ENCODE measurements around the gene IL22RA2. TPM values are rescaled to one million over a fixed set of nuclear protein-coding genes. Genes with fewer than 3 reads are reported as not detected.
"Not testable (repeated sequence)": the region's sequence is repeated elsewhere in the genome, so short reads cannot be mapped to it uniquely, and the experiment has no call there.

Gene IL22RA2
- total RNA-seq, 1 experiment from 2014 or later: not detected

DNA sequence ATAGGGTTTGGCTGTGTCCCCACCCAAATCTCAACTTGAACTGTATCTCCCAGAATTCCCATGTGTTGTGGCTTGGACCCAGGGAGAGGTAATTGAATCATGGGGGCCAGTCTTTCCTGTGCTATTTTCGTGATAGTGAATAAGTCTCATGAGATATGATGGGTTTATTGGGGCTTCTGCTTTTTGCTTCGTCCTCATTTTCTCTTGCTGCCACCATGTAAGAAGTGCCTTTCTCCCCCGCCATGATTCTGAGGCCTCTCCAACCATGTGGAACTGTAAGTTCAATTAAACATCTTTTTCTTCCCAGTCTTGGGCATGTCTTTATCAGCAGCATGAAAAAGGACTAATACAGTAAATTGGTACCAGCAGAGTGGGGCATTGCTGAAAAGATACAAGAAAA, 34.0 kb upstream of the IL22RA2 start:
- H3K79me2 ChIP-seq (ENCODE audit: low read length): peaks cover 63% of the 10 kb centered on the region
- H3K9me2 ChIP-seq (replicated peaks; ENCODE audit: insufficient read depth, low read length); H3K9me3 ChIP-seq (ENCODE audit: low read length); H3K4me3 ChIP-seq (ENCODE audit: low read length); H3K9ac ChIP-seq (ENCODE audit: low read length); H4K20me1 ChIP-seq (ENCODE audit: insufficient read depth, low read depth, low read length); H3K27ac ChIP-seq (ENCODE audit: low read length); H3K4me1 ChIP-seq (ENCODE audit: low read length); DNase-seq; H2AFZ ChIP-seq (ENCODE audit: low read length); H3K27me3 ChIP-seq (ENCODE audit: low read length); H3K4me2 ChIP-seq (ENCODE audit: low read depth, low read length, poor library complexity, severe bottlenecking): not testable (repeated sequence)
- H3K36me3 ChIP-seq (ENCODE audit: insufficient read depth, low read length): peaks cover 60% of the 10 kb centered on the region

GRCh38 chr6:137206577-137206976, 33.1 kb upstream of the IL22RA2 start:
- H3K4me2 ChIP-seq (ENCODE audit: low read depth, low read length, poor library complexity, severe bottlenecking): no peak overlapping the region
- H3K79me2 ChIP-seq (ENCODE audit: low read length): peaks cover 54% of the 10 kb centered on the region
- peak; percentile 50 for DNase-seq
- no peaks in the 10 kb centered on the region for H4K20me1 ChIP-seq (ENCODE audit: insufficient read depth, low read depth, low read length)
- no peak overlapping the region for H3K9ac ChIP-seq (ENCODE audit: low read length)
- no peaks in the 10 kb centered on the region for H3K27me3 ChIP-seq (ENCODE audit: low read length)
- no peaks in the 10 kb centered on the region for H3K9me2 ChIP-seq (replicated peaks; ENCODE audit: insufficient read depth, low read length)
- H3K9me3 ChIP-seq (ENCODE audit: low read length): no peaks in the 10 kb centered on the region; the same call in 1 of the 2 replicates
- no peak overlapping the region for H3K4me3 ChIP-seq (ENCODE audit: low read length)
- H3K36me3 ChIP-seq (ENCODE audit: insufficient read depth, low read length): peaks cover 65% of the 10 kb centered on the region
- H3K27ac ChIP-seq (ENCODE audit: low read length): peak overlapping the region; percentile 27
- H3K4me1 ChIP-seq (ENCODE audit: low read length): peaks cover 10% of the 10 kb centered on the region
- no peak overlapping the region for H2AFZ ChIP-seq (ENCODE audit: low read length)

DNA sequence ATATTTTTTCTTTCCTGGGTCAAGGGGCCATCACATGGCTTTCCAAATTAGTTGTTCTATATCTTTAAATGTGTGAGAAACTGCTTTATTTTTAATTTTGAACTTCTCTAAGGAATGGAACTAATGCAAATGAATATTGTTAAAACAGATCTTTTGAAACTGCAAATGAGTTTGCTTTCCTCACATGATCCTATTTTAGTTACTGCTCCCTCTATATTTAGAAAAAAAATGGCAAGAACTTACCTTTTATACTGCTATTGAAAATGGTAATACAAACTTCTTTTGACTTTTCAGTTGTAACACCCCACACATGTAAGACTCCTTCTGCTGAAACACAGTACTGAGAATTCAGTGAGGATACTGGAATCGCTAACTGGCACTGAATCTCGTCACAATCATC, 29.8 kb upstream of the IL22RA2 start:
- H3K27me3 ChIP-seq (ENCODE audit: low read length): no peaks in the 10 kb centered on the region
- H3K9me2 ChIP-seq (replicated peaks; ENCODE audit: insufficient read depth, low read length): no peaks in the 10 kb centered on the region
- H2AFZ ChIP-seq (ENCODE audit: low read length): no peak overlapping the region
- H3K36me3 ChIP-seq (ENCODE audit: insufficient read depth, low read length): peaks cover 71% of the 10 kb centered on the region
- no peaks in the 10 kb centered on the region; the same call in 1 of the 2 replicates for H3K9me3 ChIP-seq (ENCODE audit: low read length)
- DNase-seq: no peak
- H3K27ac ChIP-seq (ENCODE audit: low read length): no peak overlapping the region
- H3K4me2 ChIP-seq (ENCODE audit: low read depth, low read length, poor library complexity, severe bottlenecking): no peak overlapping the region
- peaks cover 10% of the 10 kb centered on the region for H3K4me1 ChIP-seq (ENCODE audit: low read length)
- no peak overlapping the region for H3K4me3 ChIP-seq (ENCODE audit: low read length)
- no peaks in the 10 kb centered on the region for H4K20me1 ChIP-seq (ENCODE audit: insufficient read depth, low read depth, low read length)
- H3K9ac ChIP-seq (ENCODE audit: low read length): no peak overlapping the region
- H3K79me2 ChIP-seq (ENCODE audit: low read length): peaks cover 22% of the 10 kb centered on the region

GRCh38 chr6:137202078-137202477, 28.6 kb upstream of the IL22RA2 start:
- H3K9me2 ChIP-seq (replicated peaks; ENCODE audit: insufficient read depth, low read length): no peaks in the 10 kb centered on the region
- no peak overlapping the region for H3K4me2 ChIP-seq (ENCODE audit: low read depth, low read length, poor library complexity, severe bottlenecking)
- no peaks in the 10 kb centered on the region for H3K27me3 ChIP-seq (ENCODE audit: low read length)
- H4K20me1 ChIP-seq (ENCODE audit: insufficient read depth, low read depth, low read length): no peaks in the 10 kb centered on the region
- no peaks in the 10 kb centered on the region for H3K9me3 ChIP-seq (ENCODE audit: low read length)
- H3K36me3 ChIP-seq (ENCODE audit: insufficient read depth, low read length): peaks cover 77% of the 10 kb centered on the region
- H3K4me1 ChIP-seq (ENCODE audit: low read length): peaks cover 7% of the 10 kb centered on the region
- DNase-seq: peak; percentile 68
- H3K79me2 ChIP-seq (ENCODE audit: low read length): peaks cover 10% of the 10 kb centered on the region
- H3K4me3 ChIP-seq (ENCODE audit: low read length): no peak overlapping the region
- H3K27ac ChIP-seq (ENCODE audit: low read length): no peak overlapping the region
- no peak overlapping the region for H2AFZ ChIP-seq (ENCODE audit: low read length)
- H3K9ac ChIP-seq (ENCODE audit: low read length): no peak overlapping the region

DNA sequence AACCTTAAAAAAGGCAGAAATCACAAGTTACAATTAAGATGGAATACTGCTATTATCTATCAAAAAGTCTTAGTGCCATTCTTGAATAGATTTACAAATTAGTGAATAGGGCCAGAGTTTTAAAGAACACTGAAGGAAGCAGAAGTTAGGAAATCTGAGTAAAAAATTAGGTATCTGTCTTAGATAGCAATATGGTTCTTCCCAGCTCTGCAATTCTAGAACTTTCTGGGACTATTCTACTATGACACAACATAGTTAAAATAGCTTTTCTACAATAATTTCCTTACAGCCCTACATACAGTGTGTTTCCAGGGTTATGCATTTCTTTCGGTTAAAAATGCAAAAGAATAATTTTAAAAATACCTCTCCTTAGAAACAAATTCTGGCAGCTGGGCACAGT, 27.6 kb upstream of the IL22RA2 start:
- 0 out of 2 replicates have a peak, but pooled peaks cover under 1% of the 10 kb centered on the region for H3K79me2 ChIP-seq (ENCODE audit: low read length)
- no peak overlapping the region for H3K9ac ChIP-seq (ENCODE audit: low read length)
- H3K27ac ChIP-seq (ENCODE audit: low read length): no peak overlapping the region
- H3K9me3 ChIP-seq (ENCODE audit: low read length): no peaks in the 10 kb centered on the region
- no peak overlapping the region for H3K4me2 ChIP-seq (ENCODE audit: low read depth, low read length, poor library complexity, severe bottlenecking)
- DNase-seq: no peak
- no peaks in the 10 kb centered on the region for H3K4me1 ChIP-seq (ENCODE audit: low read length)
- H3K36me3 ChIP-seq (ENCODE audit: insufficient read depth, low read length): peaks cover 66% of the 10 kb centered on the region
- no peaks in the 10 kb centered on the region for H3K9me2 ChIP-seq (replicated peaks; ENCODE audit: insufficient read depth, low read length)
- no peak overlapping the region for H2AFZ ChIP-seq (ENCODE audit: low read length)
- H3K4me3 ChIP-seq (ENCODE audit: low read length): no peak overlapping the region
- H3K27me3 ChIP-seq (ENCODE audit: low read length): no peaks in the 10 kb centered on the region
- no peaks in the 10 kb centered on the region for H4K20me1 ChIP-seq (ENCODE audit: insufficient read depth, low read depth, low read length)

GRCh38 chr6:137200288-137200687, 26.8 kb upstream of the IL22RA2 start:
- Histone ChIP-seq H3K4me1 (ENCODE audit: low read length) (no peaks in the 10 kb centered on the region), H3K9me2 (replicated peaks; ENCODE audit: insufficient read depth, low read length) (no peaks in the 10 kb centered on the region), H3K79me2 (ENCODE audit: low read length) (no peaks in the 10 kb centered on the region), H3K36me3 (ENCODE audit: insufficient read depth, low read length) (peaks cover 59% of the 10 kb centered on the region), H3K9ac (ENCODE audit: low read length) (no peak overlapping the region), H3K27ac (ENCODE audit: low read length) (no peak overlapping the region), H3K27me3 (ENCODE audit: low read length) (no peaks in the 10 kb centered on the region), H3K9me3 (ENCODE audit: low read length) (no peaks in the 10 kb centered on the region), H3K4me2 (ENCODE audit: low read depth, low read length, poor library complexity, severe bottlenecking) (no peak overlapping the region), H4K20me1 (ENCODE audit: insufficient read depth, low read depth, low read length) (no peaks in the 10 kb centered on the region), H3K4me3 (ENCODE audit: low read length) (no peak overlapping the region), H2AFZ (ENCODE audit: low read length) (no peak overlapping the region)
- no peak for DNase-seq

- peaks cover 46% of the 10 kb centered on the region for H3K36me3 ChIP-seq (ENCODE audit: insufficient read depth, low read length)
- no peak overlapping the region for H3K27ac ChIP-seq (ENCODE audit: low read length)
- no peak overlapping the region for H2AFZ ChIP-seq (ENCODE audit: low read length)
- H3K79me2 ChIP-seq (ENCODE audit: low read length): no peaks in the 10 kb centered on the region
- no peak overlapping the region for H3K4me2 ChIP-seq (ENCODE audit: low read depth, low read length, poor library complexity, severe bottlenecking)
- no peaks in the 10 kb centered on the region for H3K27me3 ChIP-seq (ENCODE audit: low read length)
- no peaks in the 10 kb centered on the region for H3K9me2 ChIP-seq (replicated peaks; ENCODE audit: insufficient read depth, low read length)
- no peaks in the 10 kb centered on the region for H4K20me1 ChIP-seq (ENCODE audit: insufficient read depth, low read depth, low read length)
- H3K4me1 ChIP-seq (ENCODE audit: low read length): no peaks in the 10 kb centered on the region
- no peaks in the 10 kb centered on the region for H3K9me3 ChIP-seq (ENCODE audit: low read length)
- DNase-seq: peak; percentile 36
- no peak overlapping the region for H3K9ac ChIP-seq (ENCODE audit: low read length)
- no peak overlapping the region for H3K4me3 ChIP-seq (ENCODE audit: low read length)
These were observed 24.5 kb upstream of the IL22RA2 start for GRCh38 chr6:137197684-137198645.

DNA sequence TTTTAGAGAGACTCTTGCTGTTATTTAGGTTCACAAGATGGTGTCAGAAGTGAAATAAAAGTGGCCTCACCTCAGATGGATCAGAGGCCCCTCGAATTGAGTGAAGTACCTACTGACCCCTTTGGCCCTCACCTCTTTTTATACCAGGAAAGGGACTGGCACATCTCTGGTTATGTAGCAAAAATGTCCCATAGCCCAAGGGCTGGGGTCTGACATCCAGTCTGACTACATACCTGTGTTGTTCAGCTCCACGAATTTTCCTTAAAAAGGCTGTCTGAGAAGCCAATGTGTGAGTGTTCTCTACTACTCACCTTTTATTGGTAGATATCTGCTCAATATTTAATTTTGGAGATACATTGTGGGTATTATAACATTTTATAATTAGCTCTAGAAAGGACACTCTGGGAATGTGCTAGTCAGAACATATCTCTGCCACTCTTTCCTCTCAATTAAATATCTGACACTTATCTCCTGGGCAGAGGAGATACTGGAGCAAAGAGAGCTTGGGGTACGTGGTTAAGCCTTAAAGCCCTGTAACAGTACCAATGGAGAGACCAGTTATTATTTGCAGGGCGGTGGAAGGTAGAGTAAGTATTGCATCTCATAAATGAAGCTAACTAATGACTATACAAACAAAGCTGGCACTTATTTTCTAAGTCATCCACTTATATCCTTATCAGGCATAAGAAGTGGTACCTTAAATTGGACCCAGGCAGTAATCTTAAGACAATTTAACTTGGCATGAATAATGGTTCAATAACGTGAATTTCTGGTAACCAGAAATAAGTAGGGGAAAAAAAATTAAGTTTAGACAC, 20.0 kb upstream of the IL22RA2 start:
- Histone ChIP-seq H3K9ac (ENCODE audit: low read length) (no peak overlapping the region), H3K4me1 (ENCODE audit: low read length) (no peaks in the 10 kb centered on the region), H3K4me3 (ENCODE audit: low read length) (no peak overlapping the region), H4K20me1 (ENCODE audit: insufficient read depth, low read depth, low read length) (no peaks in the 10 kb centered on the region), H3K36me3 (ENCODE audit: insufficient read depth, low read length) (peaks cover 11% of the 10 kb centered on the region), H2AFZ (ENCODE audit: low read length) (no peak overlapping the region), H3K4me2 (ENCODE audit: low read depth, low read length, poor library complexity, severe bottlenecking) (no peak overlapping the region), H3K27ac (ENCODE audit: low read length) (no peak overlapping the region), H3K9me2 (replicated peaks; ENCODE audit: insufficient read depth, low read length) (no peaks in the 10 kb centered on the region), H3K9me3 (ENCODE audit: low read length) (peaks cover 6% of the 10 kb centered on the region), H3K79me2 (ENCODE audit: low read length) (no peaks in the 10 kb centered on the region), H3K27me3 (ENCODE audit: low read length) (no peaks in the 10 kb centered on the region)
- DNase-seq: no peak

Data from Karpas-422 (cell line).